ENCODE data around the gene LHX4. TPM values are rescaled to one million over a fixed set of nuclear protein-coding genes. Genes with fewer than 3 reads are reported as not detected.

The LHX4 gene
- total RNA-seq, 2 donors from 2014 or later = not detected

GRCh38 chr1:180244840-180245239, 14.8 kb downstream of the LHX4 start:
- Histone ChIP-seq H3K27me3 (no peaks in the 10 kb centered on the region), H3K36me3 (replicated peaks in 1 of 2; ENCODE audit: insufficient read depth in 1 of 2, low read depth in 2 of 2) (no peaks in the 10 kb centered on the region), H3K4me1 (no peaks in the 10 kb centered on the region), H3K4me3 (no peak overlapping the region), H3K27ac (no peak overlapping the region), H3K9me3 (no peaks in the 10 kb centered on the region)
- intact Hi-C loops (cut with DNase I) = no loop called here
- ATAC-seq (no peak), DNase-seq (no peak)
- TF ChIP-seq CTCF (IDR thresholded peaks at IDR 0.05) (no peak), POLR2A (IDR thresholded peaks at IDR 0.05) (no peak)
- WGBS, 2 donors = 83% methylated on average over 2 to 6 of the region's 6 CpGs

GRCh38 chr1:180246579-180246978, 16.5 kb downstream of the LHX4 start:
- 81 to 82% methylated on average over 5 of the region's 5 CpGs for whole genome bisulfite sequencing, 2 donors

GRCh38 chr1:180247061-180247460, 17.0 kb downstream of the LHX4 start:
- TF ChIP-seq CTCF (IDR thresholded peaks at IDR 0.05) = no peak
- no peak for TF ChIP-seq POLR2A (IDR thresholded peaks at IDR 0.05)
- no peaks in the 10 kb centered on the region for H3K27me3 ChIP-seq
- H3K9me3 ChIP-seq = no peaks in the 10 kb centered on the region
- ATAC-seq (no peak), DNase-seq (no peak)
- intact Hi-C loops (cut with DNase I) = no loop called here
- H3K4me1 ChIP-seq = no peaks in the 10 kb centered on the region
- no peak overlapping the region for H3K27ac ChIP-seq
- 76 to 78% methylated on average over 3 of the region's 3 CpGs for WGBS, 2 donors
- no peaks in the 10 kb centered on the region for H3K36me3 ChIP-seq (replicated peaks in 1 of 2; ENCODE audit: insufficient read depth in 1 of 2, low read depth in 2 of 2)
- no peak overlapping the region for H3K4me3 ChIP-seq

More at GRCh38 chr1:180246579-180246978, 16.5 kb downstream of the LHX4 start:
- no peaks in the 10 kb centered on the region for H3K36me3 ChIP-seq (replicated peaks in 1 of 2; ENCODE audit: insufficient read depth in 1 of 2, low read depth in 2 of 2)
- no peak overlapping the region for H3K4me3 ChIP-seq
- no peaks in the 10 kb centered on the region for H3K4me1 ChIP-seq
- DNase-seq (no peak), ATAC-seq (no peak)
- no peaks in the 10 kb centered on the region for H3K27me3 ChIP-seq
- intact Hi-C loops (cut with DNase I) = no loop called here
- H3K27ac ChIP-seq = no peak overlapping the region
- no peaks in the 10 kb centered on the region for H3K9me3 ChIP-seq
- no peak for TF ChIP-seq CTCF (IDR thresholded peaks at IDR 0.05)
- TF ChIP-seq POLR2A (IDR thresholded peaks at IDR 0.05) = no peak

- no peaks in the 10 kb centered on the region for H3K27me3 ChIP-seq
- H3K9me3 ChIP-seq = no peaks in the 10 kb centered on the region
- no peak for TF ChIP-seq POLR2A (IDR thresholded peaks at IDR 0.05)
- no peak for TF ChIP-seq CTCF (IDR thresholded peaks at IDR 0.05)
- no peaks in the 10 kb centered on the region for H3K4me1 ChIP-seq
- 76 to 83% methylated on average over 4 of the region's 4 CpGs for WGBS, 2 donors
- ATAC-seq (no peak), DNase-seq (no peak)
- intact Hi-C loops (cut with DNase I) = no loop called here
- H3K4me3 ChIP-seq = no peak overlapping the region
- no peak overlapping the region for H3K27ac ChIP-seq
- H3K36me3 ChIP-seq (replicated peaks in 1 of 2; ENCODE audit: insufficient read depth in 1 of 2, low read depth in 2 of 2) = no peaks in the 10 kb centered on the region
These were observed 17.5 kb downstream of the LHX4 start for GRCh38 chr1:180247580-180247979.

GRCh38 chr1:180248176-180248575, 18.1 kb downstream of the LHX4 start:
- WGBS, 2 donors = 91% methylated on average over 7 of the region's 7 CpGs; no CpG with 5 or more reads in 1 of the 2 donors
- Histone ChIP-seq H3K36me3 (replicated peaks in 1 of 2; ENCODE audit: insufficient read depth in 1 of 2, low read depth in 2 of 2) (no peaks in the 10 kb centered on the region), H3K4me1 (no peaks in the 10 kb centered on the region), H3K9me3 (no peaks in the 10 kb centered on the region), H3K27me3 (no peaks in the 10 kb centered on the region), H3K27ac (no peak overlapping the region), H3K4me3 (no peak overlapping the region)
- DNase-seq (no peak), ATAC-seq (no peak)
- no peak for TF ChIP-seq CTCF (IDR thresholded peaks at IDR 0.05)
- TF ChIP-seq POLR2A (IDR thresholded peaks at IDR 0.05) = no peak
- intact Hi-C loops (cut with DNase I) = no loop called here

All from body of pancreas (tissue), 4 donors.